ENCODE results near the gene TYW3. TPM values are rescaled to one million over a fixed set of nuclear protein-coding genes. Genes with fewer than 3 reads are reported as not detected.

The TYW3 gene
- total RNA-seq, 2 donors from 2014 or later = 13.3 to 16.4 TPM

- no peak for ATAC-seq (ENCODE audit: insufficient number of reproducible peaks, low FRiP score, low read depth)
Observed at GRCh38 chr1:74777525-74777924, 44.6 kb downstream of the TYW3 start.

DNA sequence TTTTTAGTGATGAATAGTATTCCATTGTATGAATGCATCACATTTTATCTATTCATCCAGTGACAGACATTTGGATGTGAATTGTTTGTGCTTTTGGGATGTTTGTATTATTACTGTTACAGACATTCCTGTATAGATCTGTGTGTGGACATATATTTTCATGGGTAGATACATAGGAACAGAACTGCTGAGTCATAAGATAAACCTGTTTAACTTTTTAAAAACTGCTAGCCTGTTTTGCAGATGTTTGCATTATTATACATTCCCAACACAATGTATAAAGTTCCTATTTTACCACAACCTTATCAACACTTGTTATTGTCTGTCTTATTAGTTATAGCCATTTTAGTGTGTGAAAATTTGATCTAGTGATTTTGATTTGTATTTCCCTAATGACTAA, 46.8 kb downstream of the TYW3 start:
- ATAC-seq (ENCODE audit: insufficient number of reproducible peaks, low FRiP score, low read depth) (no peak), DNase-seq (ENCODE audit: low spot score) (no peak)
- H3K36me3 ChIP-seq = no peaks in the 10 kb centered on the region
- no peaks in the 10 kb centered on the region for H3K4me1 ChIP-seq (ENCODE audit: control insufficient read depth in 1 of 2, low read depth in 2 of 2)
- H3K27me3 ChIP-seq (replicated peaks; ENCODE audit: insufficient read depth) = no peaks in the 10 kb centered on the region
- TF ChIP-seq, protein P1, sequence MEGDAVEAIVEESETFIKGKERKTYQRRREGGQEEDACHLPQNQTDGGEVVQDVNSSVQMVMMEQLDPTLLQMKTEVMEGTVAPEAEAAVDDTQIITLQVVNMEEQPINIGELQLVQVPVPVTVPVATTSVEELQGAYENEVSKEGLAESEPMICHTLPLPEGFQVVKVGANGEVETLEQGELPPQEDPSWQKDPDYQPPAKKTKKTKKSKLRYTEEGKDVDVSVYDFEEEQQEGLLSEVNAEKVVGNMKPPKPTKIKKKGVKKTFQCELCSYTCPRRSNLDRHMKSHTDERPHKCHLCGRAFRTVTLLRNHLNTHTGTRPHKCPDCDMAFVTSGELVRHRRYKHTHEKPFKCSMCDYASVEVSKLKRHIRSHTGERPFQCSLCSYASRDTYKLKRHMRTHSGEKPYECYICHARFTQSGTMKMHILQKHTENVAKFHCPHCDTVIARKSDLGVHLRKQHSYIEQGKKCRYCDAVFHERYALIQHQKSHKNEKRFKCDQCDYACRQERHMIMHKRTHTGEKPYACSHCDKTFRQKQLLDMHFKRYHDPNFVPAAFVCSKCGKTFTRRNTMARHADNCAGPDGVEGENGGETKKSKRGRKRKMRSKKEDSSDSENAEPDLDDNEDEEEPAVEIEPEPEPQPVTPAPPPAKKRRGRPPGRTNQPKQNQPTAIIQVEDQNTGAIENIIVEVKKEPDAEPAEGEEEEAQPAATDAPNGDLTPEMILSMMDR (IDR thresholded peaks at IDR 0.05) = no peak
- H3K4me3 ChIP-seq = no peak overlapping the region
- no peaks in the 10 kb centered on the region for H3K9me3 ChIP-seq
- no peak overlapping the region for H3K27ac ChIP-seq

More at GRCh38 chr1:74777525-74777924, 44.6 kb downstream of the TYW3 start:
- H3K36me3 ChIP-seq = no peaks in the 10 kb centered on the region
- TF ChIP-seq, protein P1 (IDR thresholded peaks at IDR 0.05) = no peak
- no peaks in the 10 kb centered on the region for H3K27me3 ChIP-seq (replicated peaks; ENCODE audit: insufficient read depth)
- no peak for DNase-seq (ENCODE audit: low spot score)
- H3K9me3 ChIP-seq = no peaks in the 10 kb centered on the region
- H3K27ac ChIP-seq = no peak overlapping the region
- no peaks in the 10 kb centered on the region for H3K4me1 ChIP-seq (ENCODE audit: control insufficient read depth in 1 of 2, low read depth in 2 of 2)
- H3K4me3 ChIP-seq = no peak overlapping the region

DNA sequence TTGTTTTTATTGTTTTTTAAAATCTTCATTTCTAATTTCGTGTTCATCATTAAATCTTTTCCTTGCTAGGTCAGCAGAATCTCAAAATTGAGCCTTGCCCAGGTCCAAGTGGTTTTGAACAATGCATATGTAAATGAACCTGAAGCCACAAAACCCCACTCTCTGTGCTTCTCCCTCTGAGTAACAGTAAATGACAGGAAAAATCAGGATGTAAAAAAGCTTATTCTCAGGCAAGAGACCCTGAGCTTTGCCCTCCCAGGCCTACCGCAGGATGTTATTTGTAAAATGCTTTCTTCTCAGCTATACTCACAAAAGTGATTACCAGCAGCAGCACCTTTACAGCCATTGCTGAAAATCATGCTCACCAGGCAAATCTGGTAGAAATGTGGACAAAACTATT, 47.6 kb downstream of the TYW3 start:
- Histone ChIP-seq H3K4me3 (no peak overlapping the region), H3K27ac (no peak overlapping the region), H3K4me1 (ENCODE audit: control insufficient read depth in 1 of 2, low read depth in 2 of 2) (no peaks in the 10 kb centered on the region), H3K36me3 (no peaks in the 10 kb centered on the region), H3K9me3 (no peaks in the 10 kb centered on the region), H3K27me3 (replicated peaks; ENCODE audit: insufficient read depth) (no peaks in the 10 kb centered on the region)
- no peak for DNase-seq (ENCODE audit: low spot score)
- no peak for ATAC-seq (ENCODE audit: insufficient number of reproducible peaks, low FRiP score, low read depth)
- TF ChIP-seq, protein P1 (IDR thresholded peaks at IDR 0.05) = no peak

GRCh38 chr1:74785944-74786343, 53.0 kb downstream of the TYW3 start:
- Histone ChIP-seq H3K4me3 (no peak overlapping the region), H3K27me3 (replicated peaks; ENCODE audit: insufficient read depth) (no peaks in the 10 kb centered on the region), H3K4me1 (ENCODE audit: control insufficient read depth in 1 of 2, low read depth in 2 of 2) (no peaks in the 10 kb centered on the region), H3K27ac (no peak overlapping the region), H3K9me3 (no peaks in the 10 kb centered on the region), H3K36me3 (no peaks in the 10 kb centered on the region)
- TF ChIP-seq, protein P1 (IDR thresholded peaks at IDR 0.05) = no peak
- no peak for DNase-seq (ENCODE audit: low spot score)
- no peak for ATAC-seq (ENCODE audit: insufficient number of reproducible peaks, low FRiP score, low read depth)

DNA sequence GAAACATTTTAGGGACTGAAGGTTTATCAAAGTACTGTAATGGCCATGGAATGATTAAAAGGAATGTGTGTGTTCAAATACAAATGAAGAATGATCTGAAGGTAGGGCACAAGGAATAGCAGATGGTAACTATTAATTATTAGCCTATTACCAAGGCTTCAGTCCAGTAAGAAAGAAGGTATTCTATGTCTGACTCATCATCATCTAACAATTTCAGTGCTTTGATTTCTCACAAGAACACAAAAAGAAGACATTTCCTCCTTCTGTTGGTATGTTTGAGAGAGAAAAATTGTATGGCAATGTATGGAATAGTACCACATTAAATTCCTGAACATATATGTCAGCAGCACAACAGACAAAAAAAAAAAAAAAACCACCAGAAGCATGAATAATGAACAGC, 57.5 kb downstream of the TYW3 start:
- DNase-seq (ENCODE audit: low spot score) (no peak), ATAC-seq (ENCODE audit: insufficient number of reproducible peaks, low FRiP score, low read depth) (no peak)
- no peaks in the 10 kb centered on the region for H3K27me3 ChIP-seq (replicated peaks; ENCODE audit: insufficient read depth)
- TF ChIP-seq, protein P1 (IDR thresholded peaks at IDR 0.05) = no peak
- H3K36me3 ChIP-seq = no peaks in the 10 kb centered on the region
- no peak overlapping the region for H3K27ac ChIP-seq
- no peaks in the 10 kb centered on the region for H3K9me3 ChIP-seq
- H3K4me1 ChIP-seq (ENCODE audit: control insufficient read depth in 1 of 2, low read depth in 2 of 2) = no peaks in the 10 kb centered on the region
- H3K4me3 ChIP-seq = no peak overlapping the region
